ENCODE data around the gene ME2.
"Not testable (repeated sequence)": the region's sequence is repeated elsewhere in the genome, so short reads cannot be mapped to it uniquely, and the experiment has no call there.

Gene ME2

GRCh38 chr18:50924372-50924771 is 45.5 kb downstream of the ME2 start:
- Histone ChIP-seq H3K9ac (ENCODE audit: low read length) (no peak overlapping the region), H3K4me1 (ENCODE audit: control insufficient read depth, insufficient read depth, low read length) (no peaks in the 10 kb centered on the region), H3K27ac (ENCODE audit: low read depth, low read length) (no peak overlapping the region), H3K27me3 (ENCODE audit: control insufficient read depth, insufficient read depth, low read length) (no peaks in the 10 kb centered on the region), H3K36me3 (ENCODE audit: control insufficient read depth, insufficient read depth, low read length) (peaks cover 73% of the 10 kb centered on the region), H3K4me3 (ENCODE audit: low read depth, low read length) (no peak overlapping the region), H3K9me3 (ENCODE audit: control insufficient read depth, insufficient read depth, low read depth, low read length) (peaks cover 8% of the 10 kb centered on the region)

DNA sequence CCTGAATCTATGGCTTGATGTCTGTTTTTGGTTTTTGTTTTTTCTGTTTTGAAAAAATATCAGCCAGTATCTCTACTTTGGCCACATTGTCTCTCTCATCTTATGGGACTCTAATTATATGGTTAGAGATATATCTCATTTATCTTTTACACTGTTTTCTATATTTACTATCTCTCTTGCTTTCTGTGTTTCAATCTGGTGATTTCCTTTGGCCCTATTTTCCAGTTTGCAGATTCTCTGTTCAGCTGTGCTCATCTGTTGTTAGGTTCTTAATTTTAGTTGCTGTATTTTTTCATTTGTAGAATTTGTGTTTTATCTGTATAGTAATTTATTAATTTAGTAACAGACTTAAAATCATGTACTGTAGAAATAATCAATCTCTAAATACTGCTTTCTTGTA is 47.6 kb downstream of the ME2 start:
- H3K36me3 ChIP-seq (ENCODE audit: control insufficient read depth, insufficient read depth, low read length): peaks cover 60% of the 10 kb centered on the region
- H3K9ac ChIP-seq (ENCODE audit: low read length): no peak overlapping the region
- H3K4me1 ChIP-seq (ENCODE audit: control insufficient read depth, insufficient read depth, low read length): no peaks in the 10 kb centered on the region
- H3K4me3 ChIP-seq (ENCODE audit: low read depth, low read length): no peak overlapping the region
- no peak overlapping the region for H3K27ac ChIP-seq (ENCODE audit: low read depth, low read length)
- no peaks in the 10 kb centered on the region for H3K27me3 ChIP-seq (ENCODE audit: control insufficient read depth, insufficient read depth, low read length)
- peaks cover 8% of the 10 kb centered on the region for H3K9me3 ChIP-seq (ENCODE audit: control insufficient read depth, insufficient read depth, low read depth, low read length)

- Histone ChIP-seq H3K9ac (ENCODE audit: low read length) (no peak overlapping the region), H3K27ac (ENCODE audit: low read depth, low read length) (no peak overlapping the region), H3K9me3 (ENCODE audit: control insufficient read depth, insufficient read depth, low read depth, low read length) (peaks cover 8% of the 10 kb centered on the region), H3K27me3 (ENCODE audit: control insufficient read depth, insufficient read depth, low read length) (no peaks in the 10 kb centered on the region), H3K4me1 (ENCODE audit: control insufficient read depth, insufficient read depth, low read length) (no peaks in the 10 kb centered on the region), H3K36me3 (ENCODE audit: control insufficient read depth, insufficient read depth, low read length) (peaks cover 51% of the 10 kb centered on the region), H3K4me3 (ENCODE audit: low read depth, low read length) (no peak overlapping the region)
Observed at GRCh38 chr18:50928551-50928950, 49.6 kb downstream of the ME2 start.

DNA sequence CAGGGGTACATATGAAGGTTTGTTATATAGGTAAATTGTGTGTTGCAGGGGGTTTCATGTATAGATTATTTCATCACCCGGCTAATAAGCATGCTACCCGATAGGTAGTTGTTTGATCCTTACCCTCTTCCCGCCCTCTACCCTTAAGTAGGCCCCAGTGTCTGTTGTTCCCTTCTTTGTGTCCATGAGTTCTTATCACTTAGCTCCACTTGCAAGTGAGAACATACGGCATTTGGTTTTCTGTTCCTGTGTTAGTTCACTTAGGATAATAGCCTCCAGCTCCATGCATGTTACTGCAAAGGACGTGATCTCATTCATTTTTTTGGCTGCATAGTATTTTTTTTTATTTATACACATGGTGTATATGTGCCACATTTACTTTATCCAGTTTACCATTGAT is 54.8 kb downstream of the ME2 start:
- H3K27ac ChIP-seq (ENCODE audit: low read depth, low read length): no peak overlapping the region
- no peak overlapping the region for H3K4me3 ChIP-seq (ENCODE audit: low read depth, low read length)
- peaks cover 17% of the 10 kb centered on the region; the same call in 1 of the 2 replicates for H3K36me3 ChIP-seq (ENCODE audit: control insufficient read depth, insufficient read depth, low read length)
- H3K9ac ChIP-seq (ENCODE audit: low read length): no peak overlapping the region
- no peaks in the 10 kb centered on the region for H3K9me3 ChIP-seq (ENCODE audit: control insufficient read depth, insufficient read depth, low read depth, low read length)
- no peaks in the 10 kb centered on the region for H3K4me1 ChIP-seq (ENCODE audit: control insufficient read depth, insufficient read depth, low read length)
- no peaks in the 10 kb centered on the region for H3K27me3 ChIP-seq (ENCODE audit: control insufficient read depth, insufficient read depth, low read length)

DNA sequence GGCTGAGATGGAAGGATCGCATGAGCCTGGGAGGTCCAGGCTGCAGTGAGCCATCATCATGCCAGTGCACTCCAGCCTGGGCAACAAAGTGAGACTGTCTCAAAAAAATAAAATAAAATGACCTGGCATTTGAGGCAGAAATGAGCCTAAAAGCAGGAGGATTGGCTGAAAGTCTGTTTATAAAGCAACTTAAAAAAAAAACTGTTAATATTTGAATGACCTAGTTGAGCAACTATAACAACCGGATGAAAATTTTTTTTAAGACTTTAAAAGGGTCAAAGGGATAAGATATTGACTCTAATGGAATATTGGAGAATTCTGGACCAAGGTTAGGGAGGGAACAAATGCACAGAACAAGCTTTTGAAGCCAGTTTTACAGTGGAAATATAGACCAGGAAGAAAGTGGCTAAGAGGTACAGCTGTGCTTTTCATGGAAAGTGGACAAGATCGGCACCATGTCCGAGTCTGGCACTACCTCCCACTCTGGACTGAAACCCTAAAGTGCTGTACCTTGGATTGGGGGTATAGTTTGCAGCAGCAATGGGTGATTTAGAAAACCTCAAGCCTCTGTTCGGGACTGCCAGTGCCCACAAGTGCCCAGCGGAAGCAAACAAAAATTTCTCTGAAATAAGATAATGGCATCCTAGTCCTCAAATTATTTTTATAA is 55.8 kb downstream of the ME2 start:
- H3K27me3 ChIP-seq (ENCODE audit: control insufficient read depth, insufficient read depth, low read length): no peaks in the 10 kb centered on the region
- H3K9ac ChIP-seq (ENCODE audit: low read length): no peak overlapping the region
- H3K4me1 ChIP-seq (ENCODE audit: control insufficient read depth, insufficient read depth, low read length): no peaks in the 10 kb centered on the region
- no peak overlapping the region for H3K27ac ChIP-seq (ENCODE audit: low read depth, low read length)
- no peaks in the 10 kb centered on the region for H3K9me3 ChIP-seq (ENCODE audit: control insufficient read depth, insufficient read depth, low read depth, low read length)
- peaks cover 10% of the 10 kb centered on the region; the same call in 1 of the 2 replicates for H3K36me3 ChIP-seq (ENCODE audit: control insufficient read depth, insufficient read depth, low read length)
- H3K4me3 ChIP-seq (ENCODE audit: low read depth, low read length): no peak overlapping the region

- no peaks in the 10 kb centered on the region for H3K4me1 ChIP-seq (ENCODE audit: control insufficient read depth, insufficient read depth, low read length)
- H3K4me3 ChIP-seq (ENCODE audit: low read depth, low read length): no peak overlapping the region
- H3K27me3 ChIP-seq (ENCODE audit: control insufficient read depth, insufficient read depth, low read length): no peaks in the 10 kb centered on the region
- H3K36me3 ChIP-seq (ENCODE audit: control insufficient read depth, insufficient read depth, low read length): peaks cover 16% of the 10 kb centered on the region
- H3K9me3 ChIP-seq (ENCODE audit: control insufficient read depth, insufficient read depth, low read depth, low read length): no peaks in the 10 kb centered on the region
- no peak overlapping the region for H3K9ac ChIP-seq (ENCODE audit: low read length)
- H3K27ac ChIP-seq (ENCODE audit: low read depth, low read length): no peak overlapping the region
Observed at GRCh38 chr18:50935493-50936191, 56.7 kb downstream of the ME2 start.

GRCh38 chr18:50937183-50937582 is 58.3 kb downstream of the ME2 start:
- Histone ChIP-seq H3K9ac (ENCODE audit: low read length) (no peak overlapping the region), H3K36me3 (ENCODE audit: control insufficient read depth, insufficient read depth, low read length) (peaks cover 16% of the 10 kb centered on the region), H3K27ac (ENCODE audit: low read depth, low read length) (no peak overlapping the region), H3K9me3 (ENCODE audit: control insufficient read depth, insufficient read depth, low read depth, low read length) (no peaks in the 10 kb centered on the region), H3K4me1 (ENCODE audit: control insufficient read depth, insufficient read depth, low read length) (no peaks in the 10 kb centered on the region), H3K4me3 (ENCODE audit: low read depth, low read length) (no peak overlapping the region), H3K27me3 (ENCODE audit: control insufficient read depth, insufficient read depth, low read length) (no peaks in the 10 kb centered on the region)

DNA sequence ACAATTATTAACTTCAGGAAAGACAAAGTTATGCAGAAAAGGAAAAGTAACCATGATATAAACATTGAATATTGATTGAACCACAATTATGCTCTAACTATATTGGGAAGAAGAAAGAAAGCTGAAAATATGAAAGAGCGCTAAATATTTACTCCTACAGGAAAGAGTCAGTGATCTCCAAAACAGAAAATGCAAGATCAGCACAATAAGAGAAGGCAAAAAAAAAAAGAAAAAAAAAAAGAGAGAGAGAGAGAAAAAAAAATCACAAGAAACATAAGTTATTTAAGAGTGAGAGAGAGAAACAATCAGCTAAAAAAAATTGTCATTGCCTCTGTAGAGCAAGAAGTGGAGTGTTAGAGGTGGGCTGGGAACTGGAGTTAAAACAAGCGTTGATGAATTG is 60.0 kb downstream of the ME2 start:
- H3K27ac ChIP-seq (ENCODE audit: low read depth, low read length): no peak overlapping the region
- H3K36me3 ChIP-seq (ENCODE audit: control insufficient read depth, insufficient read depth, low read length): peaks cover 9% of the 10 kb centered on the region
- no peaks in the 10 kb centered on the region for H3K27me3 ChIP-seq (ENCODE audit: control insufficient read depth, insufficient read depth, low read length)
- H3K9me3 ChIP-seq (ENCODE audit: control insufficient read depth, insufficient read depth, low read depth, low read length): no peaks in the 10 kb centered on the region
- no peaks in the 10 kb centered on the region for H3K4me1 ChIP-seq (ENCODE audit: control insufficient read depth, insufficient read depth, low read length)
- H3K4me3 ChIP-seq (ENCODE audit: low read depth, low read length): no peak overlapping the region
- no peak overlapping the region for H3K9ac ChIP-seq (ENCODE audit: low read length)

- Histone ChIP-seq H3K9me3 (ENCODE audit: control insufficient read depth, insufficient read depth, low read depth, low read length) (no peaks in the 10 kb centered on the region), H3K27me3 (ENCODE audit: control insufficient read depth, insufficient read depth, low read length) (no peaks in the 10 kb centered on the region), H3K9ac (ENCODE audit: low read length) (no peak overlapping the region), H3K4me1 (ENCODE audit: control insufficient read depth, insufficient read depth, low read length) (no peaks in the 10 kb centered on the region), H3K4me3 (ENCODE audit: low read depth, low read length) (no peak overlapping the region), H3K36me3 (ENCODE audit: control insufficient read depth, insufficient read depth, low read length) (peaks cover 27% of the 10 kb centered on the region), H3K27ac (ENCODE audit: low read depth, low read length) (no peak overlapping the region)
Observed at GRCh38 chr18:50944245-50944932, 65.5 kb downstream of the ME2 start.

GRCh38 chr18:50945918-50946317 is 67.0 kb downstream of the ME2 start:
- H3K36me3 ChIP-seq (ENCODE audit: control insufficient read depth, insufficient read depth, low read length): peaks cover 18% of the 10 kb centered on the region
- H3K9ac ChIP-seq (ENCODE audit: low read length); H3K4me1 ChIP-seq (ENCODE audit: control insufficient read depth, insufficient read depth, low read length); H3K27ac ChIP-seq (ENCODE audit: low read depth, low read length); H3K27me3 ChIP-seq (ENCODE audit: control insufficient read depth, insufficient read depth, low read length); H3K9me3 ChIP-seq (ENCODE audit: control insufficient read depth, insufficient read depth, low read depth, low read length); H3K4me3 ChIP-seq (ENCODE audit: low read depth, low read length): not testable (repeated sequence)

GRCh38 chr18:50947899-50948298 is 69.0 kb downstream of the ME2 start:
- H3K4me3 ChIP-seq (ENCODE audit: low read depth, low read length): no peak overlapping the region
- H3K9me3 ChIP-seq (ENCODE audit: control insufficient read depth, insufficient read depth, low read depth, low read length): no peaks in the 10 kb centered on the region
- H3K36me3 ChIP-seq (ENCODE audit: control insufficient read depth, insufficient read depth, low read length): peaks cover 18% of the 10 kb centered on the region
- no peaks in the 10 kb centered on the region for H3K4me1 ChIP-seq (ENCODE audit: control insufficient read depth, insufficient read depth, low read length)
- no peaks in the 10 kb centered on the region for H3K27me3 ChIP-seq (ENCODE audit: control insufficient read depth, insufficient read depth, low read length)
- H3K27ac ChIP-seq (ENCODE audit: low read depth, low read length): no peak overlapping the region
- no peak overlapping the region for H3K9ac ChIP-seq (ENCODE audit: low read length)

Data from HUES6 (cell line).